H9 (cell line): Measurements from ENCODE around the gene FRY. TPM values are rescaled to one million over a fixed set of nuclear protein-coding genes. Genes with fewer than 3 reads are reported as not detected.

ENCODE experiments used
- DNase-seq: peaks from one replicate; pipeline ENCODE4 v3.0.0-alpha.2; 2017
- H2AFZ ChIP-seq: one replicate; pipeline ENCODE4 v1.6.1; 2013; ENCODE audit warnings: mild to moderate bottlenecking, low read length, control low read depth, moderate library complexity
- H2AK5ac ChIP-seq: 2 replicates; pipeline ENCODE4 v1.6.1; 2013; ENCODE audit warnings: low read length, control low read depth, mixed read lengths; ENCODE audit not compliant: insufficient read length
- H2BK120ac ChIP-seq: one replicate; pipeline ENCODE4 v1.6.1; 2013; ENCODE audit warnings: low read depth, mild to moderate bottlenecking, low read length, control low read depth, inconsistent platforms; ENCODE audit not compliant: poor library complexity, severe bottlenecking
- H2BK12ac ChIP-seq: 2 replicates; pipeline ENCODE4 v1.6.1; 2013; ENCODE audit warnings: low read length, control low read depth, mixed read lengths, low read depth; ENCODE audit not compliant: insufficient read length
- H2BK15ac ChIP-seq: 2 replicates; pipeline ENCODE4 v1.6.1; 2013; ENCODE audit warnings: low read depth, low read length, control low read depth
- H2BK20ac ChIP-seq: one replicate; pipeline ENCODE4 v1.6.1; 2013; ENCODE audit warnings: low read depth, mild to moderate bottlenecking, low read length, control low read depth, inconsistent platforms; ENCODE audit not compliant: poor library complexity, severe bottlenecking
- H2BK5ac ChIP-seq: 2 replicates; pipeline ENCODE4 v1.6.1; 2013; ENCODE audit warnings: low read length, control low read depth, mixed read lengths; ENCODE audit not compliant: insufficient read length
- H3K14ac ChIP-seq: 2 replicates; pipeline ENCODE4 v1.6.1; 2013; ENCODE audit warnings: low read length, control low read depth; ENCODE audit not compliant: insufficient read depth
- H3K18ac ChIP-seq: 2 replicates; pipeline ENCODE4 v1.6.1; 2013; ENCODE audit warnings: low read depth, mild to moderate bottlenecking, mixed read lengths, low read length, control low read depth; ENCODE audit not compliant: insufficient read length
- H3K23ac ChIP-seq: 2 replicates; pipeline ENCODE4 v1.6.1; 2013; ENCODE audit warnings: low read length, control low read depth, mixed read lengths, low read depth; ENCODE audit not compliant: insufficient read length
- H3K23me2 ChIP-seq: 2 replicates; pipeline ENCODE4 v1.6.1; 2013; ENCODE audit warnings: low read depth, mild to moderate bottlenecking, mixed read lengths, low read length, control low read depth; ENCODE audit not compliant: insufficient read length, poor library complexity, severe bottlenecking
- H3K27ac ChIP-seq: 2 replicates; pipeline ENCODE4 v1.5.1; 2013; ENCODE audit warnings: low read length, control low read depth, mixed read lengths, low read depth; ENCODE audit not compliant: insufficient read length
- H3K27me3 ChIP-seq: 2 replicates; pipeline ENCODE4 v1.6.1; 2013; ENCODE audit warnings: low read length, control low read depth, inconsistent platforms; ENCODE audit not compliant: insufficient read depth
- H3K4ac ChIP-seq: 2 replicates; pipeline ENCODE4 v1.6.1; 2013; ENCODE audit warnings: low read depth, mild to moderate bottlenecking, control low read depth, inconsistent platforms, low read length, moderate library complexity
- H3K4me1 ChIP-seq: 2 replicates; pipeline ENCODE4 v1.6.1; 2013; ENCODE audit warnings: low read length, control low read depth, inconsistent platforms; ENCODE audit not compliant: insufficient read depth
- H3K4me2 ChIP-seq: 2 replicates; pipeline ENCODE4 v1.6.1; 2013; ENCODE audit warnings: low read length, control low read depth, mixed read lengths; ENCODE audit not compliant: insufficient read length, insufficient read depth
- H3K56ac ChIP-seq: 2 replicates; pipeline ENCODE4 v1.6.1; 2013; ENCODE audit warnings: low read depth, mild to moderate bottlenecking, mixed read lengths, low read length, control low read depth; ENCODE audit not compliant: insufficient read length
- H3K79me1 ChIP-seq: 2 replicates; pipeline ENCODE4 v1.6.1; 2013; ENCODE audit warnings: low read depth, mild to moderate bottlenecking, moderate library complexity, low read length, control low read depth, inconsistent platforms; ENCODE audit not compliant: insufficient read depth, poor library complexity, severe bottlenecking
- H3K79me2 ChIP-seq: 2 replicates; pipeline ENCODE4 v1.6.1; 2013; ENCODE audit warnings: low read length, control low read depth, inconsistent platforms; ENCODE audit not compliant: insufficient read depth
- H3K9ac ChIP-seq: 2 replicates; pipeline ENCODE4 v1.6.1; 2013; ENCODE audit warnings: low read length, control low read depth, mixed read lengths; ENCODE audit not compliant: insufficient read length; ENCODE audit errors: extremely low read depth
- H3K9me3 ChIP-seq: one replicate; pipeline ENCODE4 v1.6.1; 2013; ENCODE audit warnings: low read depth, low read length, inconsistent platforms; ENCODE audit not compliant: control insufficient read depth
- H3T11ph ChIP-seq: one replicate; pipeline ENCODE4 v1.6.1; 2013; ENCODE audit warnings: mild to moderate bottlenecking, low read length, control low read depth, inconsistent platforms
- H4K20me1 ChIP-seq: one replicate; pipeline ENCODE4 v1.6.1; 2013; ENCODE audit not compliant: control insufficient read depth, insufficient read length, insufficient read depth
- H4K5ac ChIP-seq: 2 replicates; pipeline ENCODE4 v1.6.1; 2013; ENCODE audit warnings: low read depth, mild to moderate bottlenecking, mixed read lengths, low read length, control low read depth; ENCODE audit not compliant: insufficient read length
- H4K8ac ChIP-seq: replicated peaks from 2 replicates; pipeline ENCODE4 v1.6.1; 2013; ENCODE audit warnings: low read length, control low read depth, mixed read lengths, low read depth; ENCODE audit not compliant: insufficient read length
- H4K91ac ChIP-seq: 2 replicates; pipeline ENCODE4 v1.6.1; 2013; ENCODE audit warnings: low read depth, mild to moderate bottlenecking, moderate library complexity, mixed read lengths, low read length, control low read depth; ENCODE audit not compliant: insufficient read length
- H3K27ac Mint-ChIP-seq, 3 experiments: 2 replicates in 2 of 3; 3 replicates in 1 of 3; pipeline ENCODE4 v1.8.0; 2020 to 2021; ENCODE audit warnings: mixed read lengths in 3 of 3, mild to moderate bottlenecking in 1 of 3, moderate library complexity in 1 of 3
- H3K27me3 Mint-ChIP-seq: 2 replicates; pipeline ENCODE4 v1.8.0; 2021; ENCODE audit warnings: low read depth, mild to moderate bottlenecking, moderate library complexity, mixed read lengths
- H3K36me3 Mint-ChIP-seq, 3 experiments: 2 replicates in 2 of 3; 3 replicates in 1 of 3; pipeline ENCODE4 v1.8.0; 2020 to 2021; ENCODE audit warnings: low read depth in 3 of 3, mixed read lengths in 3 of 3; ENCODE audit not compliant: insufficient read depth in 1 of 3
- H3K4me1 Mint-ChIP-seq, 2 experiments: 2 replicates each; pipeline ENCODE4 v1.8.0; 2020; ENCODE audit warnings: mixed read lengths in 2 of 2
- H3K4me3 Mint-ChIP-seq, 2 experiments: 2 replicates in 1 of 2; 3 replicates in 1 of 2; pipeline ENCODE4 v1.8.0; 2020 to 2021; ENCODE audit warnings: mild to moderate bottlenecking in 2 of 2, mixed read lengths in 2 of 2, moderate library complexity in 1 of 2
- H3K9me3 Mint-ChIP-seq, 2 experiments: 2 replicates in 1 of 2; 3 replicates in 1 of 2; pipeline ENCODE4 v1.8.0; 2020; ENCODE audit warnings: mild to moderate bottlenecking in 2 of 2, mixed read lengths in 2 of 2, moderate library complexity in 1 of 2
- WGBS: extraction: QIAGEN DNeasy Blood & Tissue Kit; methylation state at CpG from one replicate; pipeline ENCODE4 v1.1.7; 2013; ENCODE audit warnings: missing lambda C conversion rate, low lambda C conversion rate, mixed read lengths; ENCODE audit not compliant: insufficient read length; ENCODE audit errors: extremely low coverage; 5-methylcytosine and 5-hydroxymethylcytosine counted together
- total RNA-seq: library from RNA; stranded (reverse); gene quantifications from 2 replicates; pipeline ENCODE4 v1.2.1, GENCODE V29; 2021
- TF ChIP-seq, protein P1 (sequence below): fragments of 200-600 bp; sonication (generic); conservative IDR thresholded peaks from 3 replicates; pipeline ENCODE4 v1.8.0; 2021; ENCODE audit warnings: antibody characterized with exemption, mild to moderate bottlenecking

FRY gene
- total RNA-seq, 1 experiment from 2014 or later = 5.2 TPM

DNA sequence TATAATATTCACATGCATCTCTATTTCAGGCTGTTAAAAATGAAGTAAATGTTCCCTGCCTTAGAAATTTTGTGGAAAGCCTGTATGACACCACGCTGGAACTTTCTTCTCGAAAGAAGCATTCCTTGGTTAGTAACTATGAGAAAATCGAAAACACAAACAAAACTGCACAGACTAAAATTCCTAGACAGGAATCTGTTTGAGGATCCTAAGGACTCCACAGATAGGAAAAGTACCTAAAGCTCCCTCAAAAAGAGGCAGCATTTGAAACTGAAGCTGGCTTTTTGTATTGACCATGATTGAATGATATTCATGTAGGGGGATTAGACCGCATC, 103.4 kb downstream of the FRY start:
- Histone ChIP-seq H2AFZ (no peak overlapping the region), H4K20me1 (no peaks in the 10 kb centered on the region), H3K4me2 (no peak overlapping the region), H3K18ac (no peak overlapping the region), H2BK120ac (no peak overlapping the region), H4K8ac (no peak overlapping the region), H2BK5ac (no peak overlapping the region), H3K79me1 (no peaks in the 10 kb centered on the region), H3K4ac (no peak overlapping the region), H3K4me1 (no peaks in the 10 kb centered on the region), H3K9me3 (no peaks in the 10 kb centered on the region), H3K27me3 (no peaks in the 10 kb centered on the region), H3T11ph (no peak overlapping the region), H3K27ac (no peak overlapping the region), H2BK20ac (peak overlapping the region; percentile 11), H2AK5ac (no peak overlapping the region), H4K91ac (no peak overlapping the region), H3K23me2 (no peaks in the 10 kb centered on the region), H3K14ac (no peak overlapping the region), H3K56ac (no peak overlapping the region), H2BK12ac (no peak overlapping the region), H3K79me2 (no peaks in the 10 kb centered on the region), H2BK15ac (no peak overlapping the region), H3K9ac (no peak overlapping the region), H4K5ac (no peak overlapping the region), H3K23ac (no peak overlapping the region)
- WGBS = no CpG with 5 or more reads among the region's 4 CpGs
- Mint-ChIP-seq H3K36me3 (no peaks in the 10 kb centered on the region), H3K9me3 (no peaks in the 10 kb centered on the region), H3K4me1 (no peaks in the 10 kb centered on the region), H3K27me3 (no peaks in the 10 kb centered on the region), H3K4me3 (no peak overlapping the region), H3K27ac (no peak overlapping the region)
- TF ChIP-seq, protein P1, sequence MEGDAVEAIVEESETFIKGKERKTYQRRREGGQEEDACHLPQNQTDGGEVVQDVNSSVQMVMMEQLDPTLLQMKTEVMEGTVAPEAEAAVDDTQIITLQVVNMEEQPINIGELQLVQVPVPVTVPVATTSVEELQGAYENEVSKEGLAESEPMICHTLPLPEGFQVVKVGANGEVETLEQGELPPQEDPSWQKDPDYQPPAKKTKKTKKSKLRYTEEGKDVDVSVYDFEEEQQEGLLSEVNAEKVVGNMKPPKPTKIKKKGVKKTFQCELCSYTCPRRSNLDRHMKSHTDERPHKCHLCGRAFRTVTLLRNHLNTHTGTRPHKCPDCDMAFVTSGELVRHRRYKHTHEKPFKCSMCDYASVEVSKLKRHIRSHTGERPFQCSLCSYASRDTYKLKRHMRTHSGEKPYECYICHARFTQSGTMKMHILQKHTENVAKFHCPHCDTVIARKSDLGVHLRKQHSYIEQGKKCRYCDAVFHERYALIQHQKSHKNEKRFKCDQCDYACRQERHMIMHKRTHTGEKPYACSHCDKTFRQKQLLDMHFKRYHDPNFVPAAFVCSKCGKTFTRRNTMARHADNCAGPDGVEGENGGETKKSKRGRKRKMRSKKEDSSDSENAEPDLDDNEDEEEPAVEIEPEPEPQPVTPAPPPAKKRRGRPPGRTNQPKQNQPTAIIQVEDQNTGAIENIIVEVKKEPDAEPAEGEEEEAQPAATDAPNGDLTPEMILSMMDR = no peak
- DNase-seq = no peak
